Cerebellar nuclear complex (tissue), 1 donor: ENCODE measurements around the gene PRPF31.

ENCODE experiments used
- DNase-seq, 2 experiments: peaks; one replicate each; lab custom pipeline; 2025; lab: John Stamatoyannopoulos, UW

PRPF31 gene

DNA sequence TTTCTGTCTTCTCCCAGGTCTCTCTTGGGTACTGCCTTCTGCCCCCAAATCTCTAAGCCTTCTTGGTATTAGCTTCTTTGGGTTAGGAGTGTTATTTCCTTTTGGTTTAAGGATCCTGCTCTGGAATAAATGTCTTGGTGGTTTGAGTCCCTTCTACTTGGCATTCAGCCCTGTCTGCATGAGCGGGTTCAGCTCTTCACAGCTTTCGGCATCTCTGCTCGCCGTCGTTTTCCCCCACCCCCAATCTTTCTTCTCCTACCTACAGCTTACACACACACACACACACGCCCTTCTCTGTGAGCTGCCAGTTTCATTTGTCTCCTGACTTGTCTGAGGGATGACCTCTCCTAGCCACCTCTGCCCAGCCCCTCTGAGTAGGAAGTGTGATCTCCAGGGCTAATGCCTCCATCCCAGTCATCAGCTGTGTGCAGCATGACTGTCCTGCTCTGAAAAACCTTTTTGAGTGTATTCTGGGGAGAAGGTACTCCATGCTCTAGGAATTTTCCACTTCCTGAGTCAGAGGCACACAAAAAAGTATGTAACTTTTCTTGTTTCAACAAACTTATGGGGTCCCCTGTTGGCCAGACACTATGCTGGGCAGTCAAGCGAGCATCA is 26.7 kb downstream of the PRPF31 start:
- no peak for DNase-seq

DNA sequence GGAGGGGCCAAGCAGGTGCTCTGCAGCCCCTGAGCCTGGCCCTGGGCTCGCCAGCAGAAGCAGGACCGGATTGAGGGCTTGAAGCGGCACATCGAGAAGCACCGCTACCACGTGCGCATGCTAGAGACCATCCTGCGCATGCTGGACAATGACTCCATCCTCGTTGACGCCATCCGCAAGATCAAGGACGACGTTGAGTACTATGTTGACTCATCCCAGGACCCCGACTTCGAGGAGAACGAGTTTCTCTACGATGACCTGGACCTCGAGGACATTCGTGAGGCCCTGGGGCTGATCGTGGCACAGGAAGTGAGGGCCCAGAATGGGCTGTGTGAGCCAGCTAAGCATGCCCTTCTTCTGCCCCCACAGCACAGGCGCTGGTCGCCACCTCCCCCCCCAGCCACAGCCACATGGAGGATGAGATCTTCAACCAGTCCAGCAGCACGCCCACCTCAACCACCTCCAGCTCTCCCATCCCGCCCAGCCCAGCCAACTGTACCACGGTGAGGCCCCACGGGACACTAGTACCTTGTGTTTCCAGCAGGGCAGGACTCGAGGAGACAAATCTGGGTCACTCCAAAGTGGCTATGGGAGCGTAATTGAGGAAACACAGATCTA is 30.1 kb downstream of the PRPF31 start:
- DNase-seq: no peak

DNA sequence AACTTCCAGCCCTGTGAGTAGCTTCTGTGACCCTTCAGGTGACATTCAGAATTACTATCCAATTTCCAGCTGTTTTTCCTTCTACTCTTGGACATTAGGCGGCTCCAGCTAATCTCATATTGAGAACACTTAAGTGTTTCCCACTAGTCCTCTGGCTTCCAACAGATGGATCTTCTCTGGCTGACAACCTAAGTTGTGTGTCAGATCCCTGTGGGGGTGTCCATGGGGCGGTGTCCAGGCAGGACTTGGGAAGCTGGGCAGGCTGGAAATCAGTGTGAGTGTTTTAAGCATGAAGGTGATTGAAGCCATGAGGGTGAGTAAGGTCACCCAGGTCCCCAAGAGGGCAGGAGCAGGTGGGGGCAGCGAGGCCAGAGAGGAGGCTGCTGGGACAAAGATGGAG is 32.1 kb downstream of the PRPF31 start:
- no peak for DNase-seq

GRCh38 chr19:54148158-54148557 is 32.6 kb downstream of the PRPF31 start:
- no peak for DNase-seq

GRCh38 chr19:54149021-54149812 is 33.7 kb downstream of the PRPF31 start:
- DNase-seq: no peak

GRCh38 chr19:54151362-54152035 is 35.9 kb downstream of the PRPF31 start:
- no peak for DNase-seq

GRCh38 chr19:54152267-54152666 is 36.7 kb downstream of the PRPF31 start:
- DNase-seq: no peak

DNA sequence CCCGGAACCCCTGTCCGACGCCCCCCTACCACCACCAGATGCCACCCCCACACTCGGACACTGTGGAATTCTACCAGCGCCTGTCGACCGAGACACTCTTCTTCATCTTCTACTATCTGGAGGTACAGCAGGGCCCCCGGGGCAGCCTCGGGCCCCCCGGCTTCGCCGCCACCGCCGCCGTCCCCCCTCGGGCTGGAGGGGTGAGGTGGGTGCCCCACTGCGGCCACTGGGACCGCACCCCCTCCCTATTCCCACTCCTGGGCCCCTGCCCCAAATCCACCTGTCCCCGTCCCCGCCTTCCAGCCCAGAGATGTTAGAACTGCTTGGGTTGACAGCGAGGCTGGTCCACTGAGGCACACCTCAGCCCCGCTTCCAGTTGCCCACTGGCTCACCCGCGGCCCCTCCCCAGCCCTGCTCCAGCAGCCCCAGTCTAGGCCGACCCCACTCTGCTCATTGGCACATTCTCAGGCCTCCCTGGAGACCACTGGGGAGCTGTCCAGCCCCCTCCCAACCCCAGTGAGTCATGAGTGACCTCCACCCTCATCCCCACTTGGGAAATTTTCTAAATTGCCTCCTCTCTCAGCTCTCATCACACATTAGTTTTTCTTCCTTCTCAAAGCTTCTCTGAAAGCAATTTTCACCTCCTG is 37.4 kb downstream of the PRPF31 start:
- no peak for DNase-seq

GRCh38 chr19:54153731-54154326 is 38.3 kb downstream of the PRPF31 start:
- DNase-seq: no peak

GRCh38 chr19:54154603-54155345 is 39.2 kb downstream of the PRPF31 start:
- no peak for DNase-seq

DNA sequence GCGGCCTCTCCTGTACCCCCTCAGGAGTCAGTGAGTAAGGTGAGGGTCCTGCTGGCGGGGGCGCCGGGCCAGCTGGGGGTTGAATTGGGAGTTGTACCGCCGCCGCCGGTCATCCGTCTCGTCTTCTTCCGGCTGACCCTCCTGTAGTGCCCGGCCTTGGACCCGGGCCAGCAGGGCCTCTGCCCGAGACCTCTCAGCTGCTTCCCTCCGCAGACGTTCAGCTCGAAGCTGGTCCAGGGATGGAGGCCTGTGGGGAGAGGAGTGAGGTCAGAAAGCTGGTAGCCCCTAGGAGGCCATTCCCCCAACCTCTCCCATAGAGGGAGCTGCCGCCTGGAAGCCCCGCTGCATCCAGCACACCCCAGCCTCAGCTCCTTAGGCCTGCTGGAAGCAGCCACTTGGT is 40.1 kb downstream of the PRPF31 start:
- no peak for DNase-seq

DNA sequence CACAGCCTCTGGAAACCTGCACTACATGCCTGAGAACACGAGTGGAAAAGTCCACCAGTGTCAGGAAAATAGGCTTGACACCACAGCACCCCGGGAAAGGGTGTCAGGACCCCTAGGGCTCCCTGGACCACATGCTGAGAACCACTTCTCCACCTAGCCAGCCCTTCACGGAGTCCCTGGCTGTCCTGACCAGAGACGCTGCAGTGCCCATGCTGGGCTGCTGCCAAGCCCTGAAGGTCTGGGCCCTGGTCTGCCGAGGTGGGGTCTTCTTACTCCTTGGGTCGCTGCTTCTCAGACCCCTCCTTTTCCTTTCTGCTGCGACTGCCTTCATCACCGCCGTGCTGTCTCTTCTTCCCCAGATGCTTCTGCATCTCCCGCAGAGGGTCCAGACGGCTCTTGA is 40.9 kb downstream of the PRPF31 start:
- DNase-seq: no peak

DNA sequence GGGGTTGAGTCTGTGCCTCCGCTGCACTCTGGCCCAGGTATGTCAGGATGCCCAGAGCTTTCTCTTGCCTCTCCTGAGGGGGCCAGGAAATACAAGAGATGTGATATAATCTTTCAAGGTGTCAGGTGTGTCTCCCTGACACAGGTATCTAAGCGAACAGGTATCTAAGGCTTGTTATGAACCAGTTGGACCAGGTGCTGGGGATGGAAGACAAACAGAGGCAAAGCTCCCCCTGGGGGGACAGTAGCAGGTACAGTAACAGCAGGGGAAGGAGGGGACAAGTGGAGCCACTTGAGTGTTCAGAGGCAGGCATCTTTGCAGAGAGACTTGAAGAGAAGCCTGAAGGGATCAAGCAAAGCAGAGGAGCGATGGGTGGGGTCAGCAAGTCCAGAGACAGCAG is 41.4 kb downstream of the PRPF31 start:
- DNase-seq: no peak

- DNase-seq: no peak
These were observed 43.3 kb downstream of the PRPF31 start for GRCh38 chr19:54158812-54159351.

- peak; percentile 98 to 99 for DNase-seq
These were observed 44.0 kb downstream of the PRPF31 start, which contains the start of gene LENG1 for GRCh38 chr19:54159352-54160181. TSS of gene LENG1 (minus strand) at chr19:54159721. CDS start at chr19:54159695, 26 bp downstream.

DNA sequence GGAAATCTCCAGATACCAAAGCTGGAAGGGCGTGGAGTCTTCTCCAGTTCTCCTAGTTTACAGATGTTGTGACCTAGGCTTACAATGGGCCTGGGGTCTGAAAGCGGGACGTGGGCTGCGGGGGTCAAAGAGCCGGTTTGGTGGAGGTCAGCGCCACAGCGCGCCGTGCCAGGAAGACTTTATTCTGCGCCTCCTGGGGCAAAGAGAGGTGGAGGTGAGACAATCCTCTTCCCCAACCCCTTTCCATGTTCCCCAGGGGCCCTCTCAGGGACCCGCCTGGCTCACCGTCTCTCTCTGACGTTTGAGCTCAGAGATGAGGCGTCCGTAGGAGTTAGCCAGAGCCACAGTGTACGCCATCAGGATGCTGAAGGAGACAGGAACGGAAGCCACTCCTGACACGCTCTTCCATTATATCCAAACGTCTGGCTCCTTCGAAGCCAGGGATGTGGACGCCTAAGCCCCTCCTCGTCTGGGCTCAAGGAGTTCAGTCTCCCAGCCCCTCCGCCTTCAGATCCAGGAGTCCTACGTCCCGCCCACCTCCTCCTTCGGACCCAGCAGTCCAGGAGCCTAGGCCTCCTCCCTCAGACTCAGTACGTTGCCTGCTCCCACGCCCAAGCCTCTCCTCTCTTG is 44.7 kb downstream of the PRPF31 start:
- DNase-seq: no peak

DNA sequence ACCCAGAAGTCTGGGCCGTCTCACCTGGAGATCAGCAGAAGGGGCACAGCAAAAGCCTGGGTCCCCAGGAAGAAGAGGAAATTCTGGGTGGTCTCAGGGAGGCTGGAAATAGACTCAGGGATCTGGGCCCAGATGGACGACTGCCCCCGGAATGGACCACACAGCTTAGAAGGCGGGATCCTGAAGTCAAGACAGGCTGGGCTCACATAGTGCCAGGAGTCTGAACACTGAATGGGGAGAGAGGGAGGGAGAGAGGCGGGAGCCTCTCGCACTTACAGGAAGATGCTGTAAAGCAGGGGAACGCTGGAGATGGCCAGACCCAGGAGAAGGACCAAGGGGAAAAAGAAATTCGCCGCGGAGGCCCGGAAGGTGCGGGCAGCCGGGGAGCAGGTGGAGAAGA is 45.3 kb downstream of the PRPF31 start:
- no peak for DNase-seq

GRCh38 chr19:54162241-54162805 is 46.8 kb downstream of the PRPF31 start:
- no peak for DNase-seq

GRCh38 chr19:54162884-54163283 is 47.3 kb downstream of the PRPF31 start:
- DNase-seq: no peak
